Hepatocyte (in vitro differentiated cells): Measurements from ENCODE around the gene STYK1. TPM values are rescaled to one million over a fixed set of nuclear protein-coding genes. Genes with fewer than 3 reads are reported as not detected.
"Not testable (repeated sequence)": the region's sequence is repeated elsewhere in the genome, so short reads cannot be mapped to it uniquely, and the experiment has no call there.

Source experiments
- DNase-seq: peaks from one replicate; pipeline ENCODE4 v3.0.0-alpha.2; 2016; ENCODE audit warnings: low spot score
- H2AFZ ChIP-seq: fragments of 200-600 bp; sonication (generic); 2 replicates; pipeline ENCODE4 v1.6.0; 2016; ENCODE audit warnings: antibody characterized with exemption, mild to moderate bottlenecking
- H3K27ac ChIP-seq: fragments of 200-600 bp; sonication (generic); 2 replicates; pipeline ENCODE4 v1.5.1; 2016; ENCODE audit warnings: mild to moderate bottlenecking
- H3K27me3 ChIP-seq: fragments of 200-600 bp; sonication (generic); 2 replicates; pipeline ENCODE4 v1.6.1; 2016
- H3K36me3 ChIP-seq: fragments of 200-600 bp; sonication (generic); replicated peaks from 2 replicates; pipeline ENCODE4 v1.5.1; 2016; ENCODE audit warnings: low read depth; ENCODE audit not compliant: insufficient read depth
- H3K4me1 ChIP-seq: fragments of 200-600 bp; sonication (generic); 2 replicates; pipeline ENCODE4 v1.5.1; 2016; ENCODE audit warnings: mild to moderate bottlenecking, moderate library complexity; ENCODE audit not compliant: insufficient read depth
- H3K4me2 ChIP-seq: fragments of 200-600 bp; sonication (generic); 2 replicates; pipeline ENCODE4 v1.6.0; 2016
- H3K4me3 ChIP-seq: fragments of 200-600 bp; sonication (generic); 2 replicates; pipeline ENCODE4 v1.5.1; 2016; ENCODE audit warnings: mild to moderate bottlenecking
- H3K79me2 ChIP-seq: fragments of 200-600 bp; sonication (generic); 2 replicates; pipeline ENCODE4 v1.6.0; 2017; ENCODE audit warnings: mild to moderate bottlenecking
- H3K9me2 ChIP-seq: fragments of 200-600 bp; sonication (generic); replicated peaks from 2 replicates; pipeline ENCODE4 v1.6.0; 2017; ENCODE audit warnings: mild to moderate bottlenecking; ENCODE audit not compliant: insufficient read depth
- H3K9me3 ChIP-seq: fragments of 200-600 bp; sonication (generic); 2 replicates; pipeline ENCODE4 v1.5.1; 2016; ENCODE audit warnings: low read depth, mild to moderate bottlenecking
- H4K20me1 ChIP-seq: fragments of 200-600 bp; sonication (generic); 2 replicates; pipeline ENCODE4 v1.6.0; 2016; ENCODE audit warnings: mild to moderate bottlenecking; ENCODE audit not compliant: insufficient read depth, poor library complexity, severe bottlenecking
- CTCF ChIP-seq: fragments of 200-600 bp; sonication (generic); IDR thresholded peaks from 2 replicates; pipeline ENCODE4 v1.5.1; 2016; ENCODE audit warnings: antibody characterized with exemption, mild to moderate bottlenecking; ENCODE audit not compliant: poor library complexity
- EZH2 ChIP-seq: fragments of 200-600 bp; sonication (generic); IDR thresholded peaks from 2 replicates; pipeline ENCODE4 v1.6.1; 2016; ENCODE audit warnings: antibody characterized with exemption, mild to moderate bottlenecking, borderline replicate concordance
- EZH2phosphoT487 ChIP-seq: fragments of 200-600 bp; sonication (generic); IDR thresholded peaks from one replicate; pipeline ENCODE4 v1.6.1; 2018; ENCODE audit warnings: antibody characterized with exemption, mild to moderate bottlenecking, low read depth, moderate library complexity; ENCODE audit not compliant: unreplicated experiment, severe bottlenecking
- WGBS: methylation state at CpG from one replicate; pipeline ENCODE4 v1.1.6; 2016; ENCODE audit warnings: low lambda C conversion rate; ENCODE audit errors: missing lambda C conversion rate; 5-methylcytosine and 5-hydroxymethylcytosine counted together
- polyA plus RNA-seq: library from polyadenylated mRNA; unstranded; fragments of >200 nt; fragmentation: Nextera tagmentation; extraction: Ambion mirVana; gene quantifications from 2 replicates; pipeline ENCODE4 v1.2.1, GENCODE V29; 2016
- total RNA-seq: library from RNA; depleted of rRNA; stranded (reverse); fragments of >200 nt; gene quantifications from 2 replicates; pipeline ENCODE4 v1.2.3, GENCODE V29; 2014

Gene STYK1
- total and polyA plus RNA-seq, 2 experiments from 2014 or later: 0.58 to 3.6 TPM

GRCh38 chr12:10612984-10613348, 60.9 kb downstream of the STYK1 start:
- Histone ChIP-seq H3K36me3 (no peaks in the 10 kb centered on the region), H3K4me1 (no peaks in the 10 kb centered on the region), H4K20me1 (no peaks in the 10 kb centered on the region), H2AFZ (peak overlapping the region; percentile 55), H3K27me3 (no peaks in the 10 kb centered on the region), H3K4me3 (peak overlapping the region; percentile 55), H3K79me2 (peaks cover 21% of the 10 kb centered on the region), H3K9me2 (no peaks in the 10 kb centered on the region), H3K9me3 (no peaks in the 10 kb centered on the region), H3K27ac (peak overlapping the region; percentile 89), H3K4me2 (peak overlapping the region; percentile 81)
- TF ChIP-seq EZH2phosphoT487 (no peak), CTCF (no peak), EZH2 (no peak)
- peak; percentile 10 for DNase-seq
- 1% methylated on average over 6 of the region's 6 CpGs for WGBS

- Histone ChIP-seq H3K36me3 (no peaks in the 10 kb centered on the region), H2AFZ (no peak overlapping the region), H3K9me3 (no peaks in the 10 kb centered on the region), H3K4me1 (no peaks in the 10 kb centered on the region), H3K27me3 (no peaks in the 10 kb centered on the region), H3K9me2 (no peaks in the 10 kb centered on the region), H3K4me3 (peak overlapping the region; percentile 55), H3K4me2 (peak overlapping the region; percentile 81), H3K27ac (no peak overlapping the region), H3K79me2 (peaks cover 21% of the 10 kb centered on the region), H4K20me1 (no peaks in the 10 kb centered on the region)
- DNase-seq: no peak
- 77% methylated on average over 6 of the region's 6 CpGs for WGBS
- TF ChIP-seq CTCF (no peak), EZH2 (no peak), EZH2phosphoT487 (no peak)
These were observed 61.7 kb downstream of the STYK1 start for GRCh38 chr12:10612110-10612509.

GRCh38 chr12:10611258-10611657, 62.6 kb downstream of the STYK1 start:
- H4K20me1 ChIP-seq, H2AFZ ChIP-seq, H3K9me2 ChIP-seq, H3K27ac ChIP-seq, H3K27me3 ChIP-seq, H3K36me3 ChIP-seq, H3K4me3 ChIP-seq, DNase-seq, H3K4me2 ChIP-seq, H3K9me3 ChIP-seq, H3K4me1 ChIP-seq: not testable (repeated sequence)
- WGBS: 94% methylated on average over 4 of the region's 4 CpGs
- H3K79me2 ChIP-seq: peaks cover 21% of the 10 kb centered on the region

GRCh38 chr12:10610188-10610587, 63.7 kb downstream of the STYK1 start:
- H3K79me2 ChIP-seq: peaks cover 21% of the 10 kb centered on the region
- no peak overlapping the region for H3K4me3 ChIP-seq
- H3K27ac ChIP-seq: no peak overlapping the region
- H3K4me1 ChIP-seq: no peaks in the 10 kb centered on the region
- no peaks in the 10 kb centered on the region for H3K9me3 ChIP-seq
- H4K20me1 ChIP-seq: no peaks in the 10 kb centered on the region
- H3K4me2 ChIP-seq: no peak overlapping the region
- TF ChIP-seq EZH2phosphoT487: no peak
- no peak for TF ChIP-seq EZH2
- no peak for TF ChIP-seq CTCF
- H3K9me2 ChIP-seq: no peaks in the 10 kb centered on the region
- no peak for DNase-seq
- H2AFZ ChIP-seq: no peak overlapping the region
- no peaks in the 10 kb centered on the region for H3K27me3 ChIP-seq
- WGBS: 88% methylated on average over 3 of the region's 3 CpGs
- H3K36me3 ChIP-seq: no peaks in the 10 kb centered on the region
